Measurements from ENCODE around the gene ME3.

DNA sequence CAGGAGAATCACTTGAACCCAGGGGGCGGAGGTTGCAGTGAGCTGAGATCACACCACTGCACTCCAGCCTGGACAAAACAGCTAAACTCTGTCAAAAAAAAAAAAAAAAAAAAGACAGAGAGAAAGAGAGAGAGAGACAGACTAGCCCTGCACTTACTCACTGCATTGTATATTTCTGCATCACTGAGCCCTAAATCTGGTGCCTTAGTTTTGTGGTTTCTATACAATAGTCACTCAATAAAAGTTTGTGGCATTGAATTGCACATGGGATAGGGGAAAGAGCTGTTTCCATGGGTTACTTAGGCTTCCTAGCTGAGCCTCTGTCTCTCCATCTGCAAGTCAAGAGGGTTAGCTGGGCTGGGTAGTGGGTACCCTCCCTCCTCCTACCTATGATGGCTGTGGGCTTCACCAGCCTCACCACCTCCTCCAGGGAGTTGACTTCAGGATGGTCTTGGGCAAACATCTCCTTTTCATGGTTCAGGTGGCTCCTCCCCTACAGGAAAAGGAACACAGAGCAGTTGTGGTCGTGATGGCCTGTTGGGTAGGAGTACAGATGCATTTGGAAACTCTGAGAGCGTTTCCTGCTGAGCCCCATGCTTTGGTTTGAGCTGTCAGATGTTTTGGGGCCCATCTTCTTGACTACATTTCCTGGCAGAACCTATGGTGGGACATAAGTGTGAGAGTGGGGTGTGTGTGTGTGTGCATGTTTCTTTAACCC is 224.5 kb downstream of the ME3 start:
- TF ChIP-seq CTCF (IDR thresholded peaks at IDR 0.05; ENCODE audit: low read length) (no peak), EZH2 (optimal IDR thresholded peaks at IDR 0.05; ENCODE audit: low read depth, low read length) (no peak)

Data from MM.1S (cell line).